PC-9 (cell line): ENCODE results near the gene EXOSC5. TPM values are rescaled to one million over a fixed set of nuclear protein-coding genes. Genes with fewer than 3 reads are reported as not detected.

Experiments used
- BruUV-seq: library from RNA; stranded (reverse); fragments of 400-500 nt; replicated peaks from 2 replicates; lab custom pipeline; 2021; lab: Mats Ljungman, UMichigan
- CTCF ChIA-PET: fragments of 300-600 bp; sonication (Branson Sonifier 250); formaldehyde crosslinking; loops from one replicate; lab custom pipeline; 2022; ENCODE audit warnings: antibody characterized with exemption; lab: Charles Lee
- POLR2A ChIA-PET: fragments of 300-600 bp; sonication (Branson Sonifier 250); formaldehyde crosslinking; loops from one replicate; lab custom pipeline; 2022; ENCODE audit warnings: antibody characterized with exemption; ENCODE audit not compliant: unreplicated experiment; lab: Charles Lee
- DNase-seq, 2 experiments: peaks; one replicate each; pipeline versions ENCODE4 v3.0.0 to v3.0.0-alpha.2; 2015 to 2022; ENCODE audit warnings: mixed read lengths in 1 of 2
- H2AFZ ChIP-seq: fragments of 200-600 bp; sonication (generic); 2 replicates; pipeline ENCODE4 v1.8.1; 2017; ENCODE audit warnings: antibody characterized with exemption
- H3F3A ChIP-seq: fragments of 200-600 bp; sonication (generic); 2 replicates; pipeline ENCODE4 v1.8.1; 2017; ENCODE audit warnings: antibody characterized with exemption, mild to moderate bottlenecking, low read depth; ENCODE audit not compliant: insufficient read depth
- H3K27ac ChIP-seq: fragments of 200-600 bp; sonication (generic); 2 replicates; pipeline ENCODE4 v1.6.1; 2016; ENCODE audit warnings: mixed run types
- H3K27me3 ChIP-seq: fragments of 200-600 bp; sonication (generic); 2 replicates; pipeline ENCODE4 v1.6.1; 2016; ENCODE audit warnings: low read depth, mixed run types; ENCODE audit not compliant: insufficient read depth
- H3K36me3 ChIP-seq: fragments of 200-600 bp; sonication (generic); 2 replicates; pipeline ENCODE4 v1.6.1; 2016; ENCODE audit warnings: low read depth, mixed run types
- H3K4me1 ChIP-seq: fragments of 200-600 bp; sonication (generic); replicated peaks from 2 replicates; pipeline ENCODE4 v1.6.1; 2016; ENCODE audit warnings: mixed run types; ENCODE audit not compliant: insufficient read depth
- H3K4me2 ChIP-seq: fragments of 200-600 bp; sonication (generic); 2 replicates; pipeline ENCODE4 v1.6.1; 2017; ENCODE audit warnings: mixed run types
- H3K4me3 ChIP-seq: fragments of 200-600 bp; sonication (generic); 2 replicates; pipeline ENCODE4 v1.6.1; 2016; ENCODE audit warnings: mixed run types
- H3K79me2 ChIP-seq: fragments of 200-600 bp; sonication (generic); 2 replicates; pipeline ENCODE4 v1.6.1; 2017; ENCODE audit warnings: low read depth, mixed run types
- H3K9me2 ChIP-seq: fragments of 200-600 bp; sonication (generic); 2 replicates; pipeline ENCODE4 v1.8.1; 2017; ENCODE audit warnings: mild to moderate bottlenecking; ENCODE audit not compliant: insufficient read depth
- H3K9me3 ChIP-seq: fragments of 200-600 bp; sonication (generic); 2 replicates; pipeline ENCODE4 v1.8.1; 2016; ENCODE audit warnings: low read depth; ENCODE audit not compliant: insufficient read depth
- H4K20me1 ChIP-seq: fragments of 200-600 bp; sonication (generic); 2 replicates; pipeline ENCODE4 v1.8.1; 2017; ENCODE audit not compliant: insufficient read depth
- CTCF ChIP-seq: fragments of 200-600 bp; sonication (generic); conservative IDR thresholded peaks from 2 replicates; pipeline ENCODE4 v1.6.1; 2017; ENCODE audit warnings: mixed run types, antibody characterized with exemption, mild to moderate bottlenecking, moderate library complexity
- EZH2 ChIP-seq: fragments of 200-600 bp; sonication (generic); IDR thresholded peaks from 2 replicates; pipeline ENCODE4 v1.8.0; 2017; ENCODE audit warnings: antibody characterized with exemption, low read depth
- intact Hi-C: fragments of 100-400 bp; cut with micrococcal nuclease; formaldehyde crosslinking; loops from one replicate; pipeline ENCODE4 v1.10.0; 2022; ENCODE audit not compliant: unreplicated experiment
- total RNA-seq: library from RNA; stranded (reverse); gene quantifications from 2 replicates; pipeline ENCODE4 v1.2.3, GENCODE V29; 2021

EXOSC5 gene
- total RNA-seq, 1 experiment from 2014 or later: 37.7 TPM

DNA sequence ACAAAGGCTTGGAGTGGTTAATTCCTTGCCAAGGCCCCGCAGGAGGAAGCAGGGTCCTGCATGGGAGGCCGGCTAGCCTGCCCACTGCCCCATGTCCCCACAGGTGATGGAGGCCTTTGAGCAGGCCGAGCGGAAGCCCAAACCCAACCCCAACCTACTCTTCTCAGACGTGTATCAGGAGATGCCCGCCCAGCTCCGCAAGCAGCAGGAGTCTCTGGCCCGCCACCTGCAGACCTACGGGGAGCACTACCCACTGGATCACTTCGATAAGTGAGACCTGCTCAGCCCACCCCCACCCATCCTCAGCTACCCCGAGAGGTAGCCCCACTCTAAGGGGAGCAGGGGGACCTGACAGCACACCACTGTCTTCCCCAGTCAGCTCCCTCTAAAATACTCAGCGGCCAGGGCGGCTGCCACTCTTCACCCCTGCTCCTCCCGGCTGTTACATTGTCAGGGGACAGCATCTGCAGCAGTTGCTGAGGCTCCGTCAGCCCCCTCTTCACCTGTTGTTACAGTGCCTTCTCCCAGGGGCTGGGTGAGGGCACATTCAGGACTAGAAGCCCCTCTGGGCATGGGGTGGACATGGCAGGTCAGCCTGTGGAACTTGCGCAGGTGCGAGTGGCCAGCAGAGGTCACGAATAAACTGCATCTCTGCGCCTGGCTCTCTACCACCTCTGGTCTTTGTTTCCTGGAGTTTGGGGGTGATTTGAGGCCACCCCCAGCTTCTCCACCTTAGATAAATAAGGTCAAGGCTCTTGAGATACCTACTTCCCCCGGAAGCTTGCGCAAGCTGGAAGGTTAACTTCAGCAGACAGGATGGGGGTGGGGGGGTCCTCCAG is 27.4 kb upstream of the EXOSC5 start:
- no peaks in the 10 kb centered on the region for H3K9me3 ChIP-seq
- H3F3A ChIP-seq: 0 out of 2 replicates have a peak, but pooled peaks cover 7% of the 10 kb centered on the region
- no peaks in the 10 kb centered on the region for H3K79me2 ChIP-seq
- no peaks in the 10 kb centered on the region for H3K9me2 ChIP-seq
- CTCF ChIA-PET: no interaction called here
- no peak overlapping the region for H3K27ac ChIP-seq
- H2AFZ ChIP-seq: no peak overlapping the region
- H3K4me1 ChIP-seq: no peaks in the 10 kb centered on the region
- H3K4me2 ChIP-seq: no peak overlapping the region
- intact Hi-C loops: no loop called here
- BruUV-seq: no TSS peak
- H3K4me3 ChIP-seq: no peak overlapping the region
- POLR2A ChIA-PET: no interaction called here
- H3K36me3 ChIP-seq: no peaks in the 10 kb centered on the region
- no peak for DNase-seq
- H4K20me1 ChIP-seq: no peaks in the 10 kb centered on the region
- H3K27me3 ChIP-seq: no peaks in the 10 kb centered on the region
- TF ChIP-seq CTCF: no peak
- TF ChIP-seq EZH2: no peak

DNA sequence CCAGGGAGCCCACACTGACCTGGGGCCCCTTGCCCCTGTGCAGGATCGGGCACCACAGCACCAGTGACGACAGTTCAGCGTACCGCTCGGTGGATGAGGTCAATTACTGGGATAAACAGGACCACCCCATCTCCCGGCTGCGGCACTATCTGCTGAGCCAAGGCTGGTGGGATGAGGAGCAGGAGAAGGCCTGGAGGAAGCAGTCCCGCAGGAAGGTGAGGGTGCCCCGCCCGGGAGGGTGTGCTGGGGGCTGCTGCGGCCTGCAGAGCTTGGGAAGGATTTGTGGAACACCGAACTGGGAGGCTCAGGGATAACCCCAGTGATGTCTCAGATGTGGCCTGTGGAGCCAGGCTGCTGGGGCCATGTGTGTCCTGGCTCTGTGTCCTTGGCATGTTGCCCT is 25.8 kb upstream of the EXOSC5 start:
- H3K4me1 ChIP-seq: no peaks in the 10 kb centered on the region
- DNase-seq: no peak
- H3K9me2 ChIP-seq: no peaks in the 10 kb centered on the region
- no peaks in the 10 kb centered on the region for H4K20me1 ChIP-seq
- TF ChIP-seq CTCF (no peak), EZH2 (no peak)
- no TSS peak for BruUV-seq
- intact Hi-C loops: no loop called here
- H3K27me3 ChIP-seq: no peaks in the 10 kb centered on the region
- H3F3A ChIP-seq: no peaks in the 10 kb centered on the region
- H3K4me2 ChIP-seq: no peak overlapping the region
- no peaks in the 10 kb centered on the region for H3K79me2 ChIP-seq
- POLR2A ChIA-PET: no interaction called here
- H3K9me3 ChIP-seq: no peaks in the 10 kb centered on the region
- H3K27ac ChIP-seq: no peak overlapping the region
- H2AFZ ChIP-seq: no peak overlapping the region
- 0 out of 2 replicates have a peak, but pooled peaks cover 2% of the 10 kb centered on the region for H3K36me3 ChIP-seq
- CTCF ChIA-PET: no interaction called here
- H3K4me3 ChIP-seq: no peak overlapping the region

GRCh38 chr19:41422456-41422855 is 25.3 kb upstream of the EXOSC5 start:
- Histone ChIP-seq H3F3A (no peaks in the 10 kb centered on the region), H3K27ac (no peak overlapping the region), H3K4me1 (no peaks in the 10 kb centered on the region), H3K4me2 (no peak overlapping the region), H3K27me3 (no peaks in the 10 kb centered on the region), H3K36me3 (0 out of 2 replicates have a peak, but pooled peaks cover 2% of the 10 kb centered on the region), H3K9me2 (no peaks in the 10 kb centered on the region), H2AFZ (no peak overlapping the region), H3K79me2 (no peaks in the 10 kb centered on the region), H3K9me3 (no peaks in the 10 kb centered on the region), H4K20me1 (no peaks in the 10 kb centered on the region), H3K4me3 (no peak overlapping the region)
- DNase-seq: no peak
- no TSS peak for BruUV-seq
- ChIA-PET CTCF (no interaction called here), POLR2A (no interaction called here)
- no peak for TF ChIP-seq CTCF
- TF ChIP-seq EZH2: no peak
- intact Hi-C loops: no loop called here
